ENCODE results near the gene KRTAP6-1. TPM values are rescaled to one million over a fixed set of nuclear protein-coding genes. Genes with fewer than 3 reads are reported as not detected.

KRTAP6-1 gene
- total and polyA plus RNA-seq, 10 of the 15 experiments (the other 5 are each of a cell fraction or from before 2014, with no cell fraction given) = 0.16 TPM; not detected in 9

DNA sequence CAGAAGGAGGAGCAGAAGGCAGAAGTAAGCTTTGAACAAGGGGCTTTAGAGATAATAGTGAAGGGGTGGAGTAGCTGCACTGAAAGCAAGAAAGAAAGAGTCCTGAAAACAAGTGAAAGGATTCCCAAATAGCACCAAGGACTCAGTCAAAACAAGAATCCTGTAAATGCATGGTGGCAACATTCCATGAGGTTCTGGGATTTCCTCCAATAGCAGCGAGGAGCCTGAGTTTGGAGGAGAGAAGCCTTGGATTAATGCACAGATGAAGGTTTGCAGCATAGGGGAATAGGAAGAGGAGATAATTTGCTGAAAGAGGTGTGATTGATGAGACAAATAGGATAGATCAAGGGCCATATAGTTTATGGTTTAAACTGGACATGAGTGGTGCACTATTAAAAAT, 34.4 kb downstream of the KRTAP6-1 start:
- Histone ChIP-seq H3K36me3 (ENCODE audit: control insufficient read depth in 2 of 2, insufficient read depth in 2 of 2, low read length in 1 of 2) (no peaks in the 10 kb centered on the region), H3K79me2 (ENCODE audit: control insufficient read depth, insufficient read depth, low read length) (no peaks in the 10 kb centered on the region), H3K27ac (ENCODE audit: control insufficient read depth, insufficient read depth) (no peak overlapping the region), H3K4me1 (ENCODE audit: control insufficient read depth, insufficient read depth, low read length) (no peaks in the 10 kb centered on the region), H3K4me3 (no peak overlapping the region), H4K20me1 (ENCODE audit: control insufficient read depth, insufficient read depth) (no peaks in the 10 kb centered on the region), H3K27me3 (replicated peaks in 1 of 2; ENCODE audit: control insufficient read depth in 2 of 2, insufficient read depth in 2 of 2, low read length in 1 of 2) (no peaks in the 10 kb centered on the region), H3K9ac (ENCODE audit: control insufficient read depth, insufficient read depth, low read length) (no peak overlapping the region), H3K4me2 (ENCODE audit: control insufficient read depth, insufficient read depth) (no peak overlapping the region), H2AFZ (ENCODE audit: control insufficient read depth, low read depth, low read length) (no peak overlapping the region), H3K9me3 (replicated peaks; ENCODE audit: control insufficient read depth, insufficient read depth, low read length) (no peaks in the 10 kb centered on the region)
- no peak for ATAC-seq
- FAIRE-seq = no peak
- CTCF ChIA-PET = no interaction called here
- 0% methylated on average over 1 of the region's 1 CpG for WGBS (ENCODE audit: insufficient coverage, insufficient replicate concordance, low lambda C conversion rate, missing lambda C conversion rate)
- BruUV-seq (replicated peaks) = no TSS peak
- intact Hi-C loops (cut with micrococcal nuclease; ENCODE audit: unreplicated experiment) = no loop called here
- in situ Hi-C loops (cut with MboI) = no loop called here
- POLR2A ChIA-PET = no interaction called here
- DNase-seq (ENCODE audit: low read depth, low spot score) = no peak
- SMC1A ChIA-PET (ENCODE audit: uncharacterized antibody, unreplicated experiment) = no interaction called here
- RAD21 ChIA-PET (ENCODE audit: unreplicated experiment) = no interaction called here
- TF ChIP-seq ZNF274 (IDR thresholded peaks at IDR 0.05; ENCODE audit: insufficient read depth, insufficient read length) = no peak
- TF ChIP-seq MEF2A (IDR thresholded peaks at IDR 0.05; ENCODE audit: insufficient read depth, low read depth, low read length) = no peak
- no peak for TF ChIP-seq CHD4 (IDR thresholded peaks at IDR 0.05)
- TF ChIP-seq, protein P1, sequence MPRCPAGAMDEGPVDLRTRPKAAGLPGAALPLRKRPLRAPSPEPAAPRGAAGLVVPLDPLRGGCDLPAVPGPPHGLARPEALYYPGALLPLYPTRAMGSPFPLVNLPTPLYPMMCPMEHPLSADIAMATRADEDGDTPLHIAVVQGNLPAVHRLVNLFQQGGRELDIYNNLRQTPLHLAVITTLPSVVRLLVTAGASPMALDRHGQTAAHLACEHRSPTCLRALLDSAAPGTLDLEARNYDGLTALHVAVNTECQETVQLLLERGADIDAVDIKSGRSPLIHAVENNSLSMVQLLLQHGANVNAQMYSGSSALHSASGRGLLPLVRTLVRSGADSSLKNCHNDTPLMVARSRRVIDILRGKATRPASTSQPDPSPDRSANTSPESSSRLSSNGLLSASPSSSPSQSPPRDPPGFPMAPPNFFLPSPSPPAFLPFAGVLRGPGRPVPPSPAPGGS (IDR thresholded peaks at IDR 0.05; ENCODE audit: borderline replicate concordance, insufficient read depth, low read depth, low read length, poor library complexity, severe bottlenecking) = no peak
- TF ChIP-seq, protein P2, sequence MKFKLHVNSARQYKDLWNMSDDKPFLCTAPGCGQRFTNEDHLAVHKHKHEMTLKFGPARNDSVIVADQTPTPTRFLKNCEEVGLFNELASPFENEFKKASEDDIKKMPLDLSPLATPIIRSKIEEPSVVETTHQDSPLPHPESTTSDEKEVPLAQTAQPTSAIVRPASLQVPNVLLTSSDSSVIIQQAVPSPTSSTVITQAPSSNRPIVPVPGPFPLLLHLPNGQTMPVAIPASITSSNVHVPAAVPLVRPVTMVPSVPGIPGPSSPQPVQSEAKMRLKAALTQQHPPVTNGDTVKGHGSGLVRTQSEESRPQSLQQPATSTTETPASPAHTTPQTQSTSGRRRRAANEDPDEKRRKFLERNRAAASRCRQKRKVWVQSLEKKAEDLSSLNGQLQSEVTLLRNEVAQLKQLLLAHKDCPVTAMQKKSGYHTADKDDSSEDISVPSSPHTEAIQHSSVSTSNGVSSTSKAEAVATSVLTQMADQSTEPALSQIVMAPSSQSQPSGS (IDR thresholded peaks at IDR 0.05; ENCODE audit: low read length) = no peak
- no peak for TF ChIP-seq JUND (IDR thresholded peaks at IDR 0.05; ENCODE audit: low read depth, low read length)
- TF ChIP-seq MTA3 (IDR thresholded peaks at IDR 0.05; ENCODE audit: borderline replicate concordance, low read length) = no peak
- TF ChIP-seq SUPT20H (IDR thresholded peaks at IDR 0.05; ENCODE audit: borderline replicate concordance, control insufficient read depth, low read depth, low read length) = no peak
- no peak for TF ChIP-seq MYC (IDR thresholded peaks at IDR 0.05; ENCODE audit: insufficient read depth, insufficient read length, insufficient replicate concordance, low read length, severe bottlenecking)
- TF ChIP-seq FOXM1 (IDR thresholded peaks at IDR 0.05; ENCODE audit: low read depth, low read length) = no peak
- TF ChIP-seq RAD21 (IDR thresholded peaks at IDR 0.05; ENCODE audit: insufficient read depth, low read depth, low read length) = no peak
- TF ChIP-seq WRNIP1 (IDR thresholded peaks at IDR 0.05; ENCODE audit: borderline replicate concordance, low read depth, low read length) = no peak
- no peak for TF ChIP-seq ZZZ3 (IDR thresholded peaks at IDR 0.05; ENCODE audit: control insufficient read depth, insufficient read length, low read depth)
- TF ChIP-seq, protein P3, sequence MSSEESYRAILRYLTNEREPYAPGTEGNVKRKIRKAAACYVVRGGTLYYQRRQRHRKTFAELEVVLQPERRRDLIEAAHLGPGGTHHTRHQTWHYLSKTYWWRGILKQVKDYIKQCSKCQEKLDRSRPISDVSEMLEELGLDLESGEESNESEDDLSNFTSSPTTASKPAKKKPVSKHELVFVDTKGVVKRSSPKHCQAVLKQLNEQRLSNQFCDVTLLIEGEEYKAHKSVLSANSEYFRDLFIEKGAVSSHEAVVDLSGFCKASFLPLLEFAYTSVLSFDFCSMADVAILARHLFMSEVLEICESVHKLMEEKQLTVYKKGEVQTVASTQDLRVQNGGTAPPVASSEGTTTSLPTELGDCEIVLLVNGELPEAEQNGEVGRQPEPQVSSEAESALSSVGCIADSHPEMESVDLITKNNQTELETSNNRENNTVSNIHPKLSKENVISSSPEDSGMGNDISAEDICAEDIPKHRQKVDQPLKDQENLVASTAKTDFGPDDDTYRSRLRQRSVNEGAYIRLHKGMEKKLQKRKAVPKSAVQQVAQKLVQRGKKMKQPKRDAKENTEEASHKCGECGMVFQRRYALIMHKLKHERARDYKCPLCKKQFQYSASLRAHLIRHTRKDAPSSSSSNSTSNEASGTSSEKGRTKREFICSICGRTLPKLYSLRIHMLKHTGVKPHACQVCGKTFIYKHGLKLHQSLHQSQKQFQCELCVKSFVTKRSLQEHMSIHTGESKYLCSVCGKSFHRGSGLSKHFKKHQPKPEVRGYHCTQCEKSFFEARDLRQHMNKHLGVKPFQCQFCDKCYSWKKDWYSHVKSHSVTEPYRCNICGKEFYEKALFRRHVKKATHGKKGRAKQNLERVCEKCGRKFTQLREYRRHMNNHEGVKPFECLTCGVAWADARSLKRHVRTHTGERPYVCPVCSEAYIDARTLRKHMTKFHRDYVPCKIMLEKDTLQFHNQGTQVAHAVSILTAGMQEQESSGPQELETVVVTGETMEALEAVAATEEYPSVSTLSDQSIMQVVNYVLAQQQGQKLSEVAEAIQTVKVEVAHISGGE (CRISPR knock-in tag; IDR thresholded peaks at IDR 0.05) = no peak
- TF ChIP-seq, protein P4, sequence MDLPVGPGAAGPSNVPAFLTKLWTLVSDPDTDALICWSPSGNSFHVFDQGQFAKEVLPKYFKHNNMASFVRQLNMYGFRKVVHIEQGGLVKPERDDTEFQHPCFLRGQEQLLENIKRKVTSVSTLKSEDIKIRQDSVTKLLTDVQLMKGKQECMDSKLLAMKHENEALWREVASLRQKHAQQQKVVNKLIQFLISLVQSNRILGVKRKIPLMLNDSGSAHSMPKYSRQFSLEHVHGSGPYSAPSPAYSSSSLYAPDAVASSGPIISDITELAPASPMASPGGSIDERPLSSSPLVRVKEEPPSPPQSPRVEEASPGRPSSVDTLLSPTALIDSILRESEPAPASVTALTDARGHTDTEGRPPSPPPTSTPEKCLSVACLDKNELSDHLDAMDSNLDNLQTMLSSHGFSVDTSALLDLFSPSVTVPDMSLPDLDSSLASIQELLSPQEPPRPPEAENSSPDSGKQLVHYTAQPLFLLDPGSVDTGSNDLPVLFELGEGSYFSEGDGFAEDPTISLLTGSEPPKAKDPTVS (IDR thresholded peaks at IDR 0.05; ENCODE audit: low read depth, low read length) = no peak

All from GM12878 (cell line).